OCI-LY7 (cell line): ENCODE results near the gene CDK10.

Experiments used
- EZH2phosphoT487 ChIP-seq: fragments of 200-600 bp; sonication (generic); IDR thresholded peaks from 2 replicates; pipeline ENCODE4 v1.6.1; 2018; ENCODE audit warnings: low read depth, borderline replicate concordance, mild to moderate bottlenecking, mixed run types, antibody characterized with exemption, low read length, moderate library complexity, mixed read lengths
- TF ChIP-seq, protein P1 (sequence below): fragments of 200-600 bp; sonication (generic); conservative IDR thresholded peaks from 2 replicates; pipeline ENCODE4 v1.5.1; 2014; ENCODE audit warnings: mild to moderate bottlenecking, antibody characterized with exemption, low read length, moderate library complexity, mixed read lengths

DNA sequence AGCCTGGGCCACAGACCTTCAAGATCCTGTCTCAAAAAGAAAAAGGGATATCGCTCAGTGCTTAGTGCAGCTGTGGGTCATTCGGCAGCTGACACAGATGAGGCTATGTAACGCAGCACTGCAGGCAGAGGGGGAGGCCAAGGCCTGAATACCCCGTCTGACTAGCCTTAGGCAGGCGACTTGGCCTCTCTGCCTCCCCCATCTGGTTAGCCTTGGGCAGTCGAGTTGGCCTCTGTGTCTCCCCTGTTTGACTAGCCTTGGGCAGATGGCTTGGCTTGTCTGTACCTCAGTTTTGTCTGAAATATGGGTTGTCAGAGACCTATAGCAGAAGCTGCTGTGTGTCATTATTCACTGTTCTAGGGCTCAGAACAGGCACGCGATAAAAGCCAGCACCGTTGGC, 18.9 kb upstream of the CDK10 start:
- TF ChIP-seq, protein P1, sequence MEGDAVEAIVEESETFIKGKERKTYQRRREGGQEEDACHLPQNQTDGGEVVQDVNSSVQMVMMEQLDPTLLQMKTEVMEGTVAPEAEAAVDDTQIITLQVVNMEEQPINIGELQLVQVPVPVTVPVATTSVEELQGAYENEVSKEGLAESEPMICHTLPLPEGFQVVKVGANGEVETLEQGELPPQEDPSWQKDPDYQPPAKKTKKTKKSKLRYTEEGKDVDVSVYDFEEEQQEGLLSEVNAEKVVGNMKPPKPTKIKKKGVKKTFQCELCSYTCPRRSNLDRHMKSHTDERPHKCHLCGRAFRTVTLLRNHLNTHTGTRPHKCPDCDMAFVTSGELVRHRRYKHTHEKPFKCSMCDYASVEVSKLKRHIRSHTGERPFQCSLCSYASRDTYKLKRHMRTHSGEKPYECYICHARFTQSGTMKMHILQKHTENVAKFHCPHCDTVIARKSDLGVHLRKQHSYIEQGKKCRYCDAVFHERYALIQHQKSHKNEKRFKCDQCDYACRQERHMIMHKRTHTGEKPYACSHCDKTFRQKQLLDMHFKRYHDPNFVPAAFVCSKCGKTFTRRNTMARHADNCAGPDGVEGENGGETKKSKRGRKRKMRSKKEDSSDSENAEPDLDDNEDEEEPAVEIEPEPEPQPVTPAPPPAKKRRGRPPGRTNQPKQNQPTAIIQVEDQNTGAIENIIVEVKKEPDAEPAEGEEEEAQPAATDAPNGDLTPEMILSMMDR: no peak
- TF ChIP-seq EZH2phosphoT487: no peak
